PC-9 (cell line): ENCODE measurements around the gene KRT6C.
"Not testable (repeated sequence)": the region's sequence is repeated elsewhere in the genome, so short reads cannot be mapped to it uniquely, and the experiment has no call there.

Experiments
- EZH2 ChIP-seq: fragments of 200-600 bp; sonication (generic); IDR thresholded peaks from 2 replicates; pipeline ENCODE4 v1.8.0; 2017; ENCODE audit warnings: antibody characterized with exemption, low read depth
- TF ChIP-seq, protein P1 (sequence below): fragments of 200-600 bp; sonication (generic); conservative IDR thresholded peaks from 2 replicates; pipeline ENCODE4 v1.6.1; 2017; ENCODE audit warnings: mixed run types, antibody characterized with exemption, mild to moderate bottlenecking, moderate library complexity

GRCh38 chr12:52492405-52492804 lies 18.8 kb upstream of the KRT6C start:
- TF ChIP-seq, protein P1, sequence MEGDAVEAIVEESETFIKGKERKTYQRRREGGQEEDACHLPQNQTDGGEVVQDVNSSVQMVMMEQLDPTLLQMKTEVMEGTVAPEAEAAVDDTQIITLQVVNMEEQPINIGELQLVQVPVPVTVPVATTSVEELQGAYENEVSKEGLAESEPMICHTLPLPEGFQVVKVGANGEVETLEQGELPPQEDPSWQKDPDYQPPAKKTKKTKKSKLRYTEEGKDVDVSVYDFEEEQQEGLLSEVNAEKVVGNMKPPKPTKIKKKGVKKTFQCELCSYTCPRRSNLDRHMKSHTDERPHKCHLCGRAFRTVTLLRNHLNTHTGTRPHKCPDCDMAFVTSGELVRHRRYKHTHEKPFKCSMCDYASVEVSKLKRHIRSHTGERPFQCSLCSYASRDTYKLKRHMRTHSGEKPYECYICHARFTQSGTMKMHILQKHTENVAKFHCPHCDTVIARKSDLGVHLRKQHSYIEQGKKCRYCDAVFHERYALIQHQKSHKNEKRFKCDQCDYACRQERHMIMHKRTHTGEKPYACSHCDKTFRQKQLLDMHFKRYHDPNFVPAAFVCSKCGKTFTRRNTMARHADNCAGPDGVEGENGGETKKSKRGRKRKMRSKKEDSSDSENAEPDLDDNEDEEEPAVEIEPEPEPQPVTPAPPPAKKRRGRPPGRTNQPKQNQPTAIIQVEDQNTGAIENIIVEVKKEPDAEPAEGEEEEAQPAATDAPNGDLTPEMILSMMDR: not testable (repeated sequence)
- not testable (repeated sequence) for TF ChIP-seq EZH2
